K562 (cell line): ENCODE results near the gene SIGLEC1.
A peak's percentile ranks its signal among the peaks of the same experiment; 100 is the strongest.

Source experiments
- ADNP ChIP-seq: fragments of 200-800 bp; sonication (Bioruptor generic); IDR thresholded peaks from 2 replicates; pipeline ENCODE4 v1.6.1; 2016; ENCODE audit warnings: missing genetic modification characterization, missing compliant biosample characterization
- AFF1 ChIP-seq, 2 experiments: fragments of 450-650 bp; IDR thresholded peaks; 2 replicates each; pipeline ENCODE4 v1.6.1; 2018; ENCODE audit warnings: mild to moderate bottlenecking in 2 of 2, low read depth in 1 of 2; ENCODE audit not compliant: partially characterized antibody in 2 of 2
- FOS ChIP-seq: IDR thresholded peaks from 3 replicates; pipeline ENCODE4 v1.6.1; 2011; ENCODE audit not compliant: insufficient read length; ENCODE audit errors: extremely low read depth
- GABPB1 ChIP-seq: sonication (generic); formaldehyde crosslinking; IDR thresholded peaks from 2 replicates; pipeline ENCODE4 v1.8.0; 2022; ENCODE audit warnings: mild to moderate bottlenecking, missing genetic modification reagents
- HLTF ChIP-seq: fragments of 450-650 bp; IDR thresholded peaks from 2 replicates; pipeline ENCODE4 v1.6.1; 2016
- KAT7 ChIP-seq: sonication (generic); formaldehyde crosslinking; IDR thresholded peaks from 2 replicates; pipeline ENCODE4 v1.8.0; 2022; ENCODE audit warnings: missing genetic modification reagents, mild to moderate bottlenecking, borderline replicate concordance
- PHF8 ChIP-seq: fragments of 200-600 bp; sonication (generic); IDR thresholded peaks from 2 replicates; pipeline ENCODE4 v1.6.1; 2012; ENCODE audit warnings: mixed run types, mild to moderate bottlenecking, inconsistent platforms, low read length, moderate library complexity, borderline replicate concordance
- POLR2AphosphoS2 ChIP-seq: IDR thresholded peaks from 2 replicates; pipeline ENCODE4 v1.6.1; 2012; ENCODE audit warnings: low read length, improper control_type of control experiment
- POLR2AphosphoS5 ChIP-seq: IDR thresholded peaks from 2 replicates; pipeline ENCODE4 v1.6.1; 2011; ENCODE audit warnings: mild to moderate bottlenecking, low read depth, low read length, moderate library complexity; ENCODE audit not compliant: control insufficient read depth, insufficient read depth
- PREB ChIP-seq: sonication (generic); formaldehyde crosslinking; IDR thresholded peaks from 2 replicates; pipeline ENCODE4 v1.8.1; 2023; ENCODE audit warnings: mild to moderate bottlenecking, missing genetic modification reagents
- PTBP1 ChIP-seq: fragments of 200-400 bp; formaldehyde crosslinking; IDR thresholded peaks from 2 replicates; pipeline ENCODE4 v1.6.1; 2017; ENCODE audit warnings: low read depth, low read length
- TAF1 ChIP-seq: IDR thresholded peaks from 2 replicates; pipeline ENCODE4 v1.6.1; 2011; ENCODE audit warnings: mild to moderate bottlenecking, low read length, moderate library complexity; ENCODE audit not compliant: insufficient read depth, control insufficient read depth, severe bottlenecking; ENCODE audit errors: extremely low read depth
- TF ChIP-seq, protein P1 (sequence below), 3 experiments: IDR thresholded peaks in 2 of 3; conservative IDR thresholded peaks in 1 of 3; 2 replicates each; pipeline ENCODE4 v1.5.1; 2011 to 2012; ENCODE audit warnings: low read length in 3 of 3, mild to moderate bottlenecking in 3 of 3, control low read depth in 2 of 3, improper control_type of control experiment in 1 of 3, inconsistent platforms in 1 of 3, low read depth in 1 of 3, mixed read lengths in 1 of 3, moderate library complexity in 1 of 3; ENCODE audit not compliant: insufficient read depth in 2 of 3
- TF ChIP-seq, protein P2 (sequence below): sonication (generic); formaldehyde crosslinking; IDR thresholded peaks from 2 replicates; pipeline ENCODE4 v1.8.1; 2023; ENCODE audit warnings: mild to moderate bottlenecking, missing genetic modification reagents

DNA sequence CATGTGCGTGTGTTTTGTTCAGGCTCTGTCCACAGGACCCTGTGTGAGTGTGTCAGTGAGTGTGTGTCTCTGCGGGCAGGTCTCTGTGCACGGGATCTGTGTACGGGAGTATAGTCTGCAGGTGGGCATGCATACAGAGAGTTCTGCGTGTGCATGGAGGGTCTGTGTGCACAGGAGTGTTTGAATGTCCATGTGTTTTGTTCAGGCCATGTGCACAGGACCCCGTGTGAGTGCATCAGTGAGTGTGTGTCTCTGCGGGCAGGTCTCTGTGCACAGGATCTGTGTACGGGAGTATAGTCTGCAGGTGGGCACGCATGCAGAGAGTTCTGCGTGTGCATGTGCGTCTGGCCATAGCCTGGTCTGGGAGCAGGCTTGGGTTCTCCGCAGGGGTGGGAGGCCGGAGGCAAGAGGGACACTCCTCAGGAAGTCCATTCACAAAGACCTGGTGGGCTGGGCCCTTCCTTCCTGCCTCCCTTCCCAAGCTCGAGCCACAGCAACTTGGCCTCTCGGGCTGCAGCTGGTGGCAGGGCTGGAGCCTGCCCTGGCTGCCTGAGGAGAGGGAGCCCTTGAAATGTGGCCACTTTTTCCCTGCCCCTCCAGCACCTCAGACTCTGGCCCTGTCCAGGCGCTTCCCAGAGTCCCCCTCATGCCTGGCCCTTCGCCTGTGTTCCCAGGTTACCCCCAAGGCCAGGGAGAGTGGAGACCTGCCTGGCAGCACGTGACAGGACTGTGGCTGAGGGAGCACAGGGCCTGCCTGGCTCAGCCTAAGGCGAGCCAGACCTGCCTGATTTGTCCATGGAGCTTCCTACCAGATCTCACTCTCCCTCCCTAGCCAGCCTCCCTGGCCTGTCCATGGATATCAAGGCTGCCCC, 26.9 kb upstream of the SIGLEC1 start:
- TF ChIP-seq POLR2AphosphoS5 (no peak), ADNP (tag) (no peak), HLTF (no peak), PHF8 (no peak), TAF1 (no peak), FOS (no peak), POLR2AphosphoS2 (no peak), GABPB1 (CRISPR knock-in tag) (no peak), PREB (CRISPR knock-in tag) (no peak), AFF1 (IDR thresholded peaks at IDR 0.05; ENCODE audit: low read depth in 1 of 2, partially characterized antibody in 2 of 2) (no peak), PTBP1 (no peak), KAT7 (0 out of 2 replicates have a peak, but pooled peaks have one; percentile 19)
- TF ChIP-seq, protein P1, sequence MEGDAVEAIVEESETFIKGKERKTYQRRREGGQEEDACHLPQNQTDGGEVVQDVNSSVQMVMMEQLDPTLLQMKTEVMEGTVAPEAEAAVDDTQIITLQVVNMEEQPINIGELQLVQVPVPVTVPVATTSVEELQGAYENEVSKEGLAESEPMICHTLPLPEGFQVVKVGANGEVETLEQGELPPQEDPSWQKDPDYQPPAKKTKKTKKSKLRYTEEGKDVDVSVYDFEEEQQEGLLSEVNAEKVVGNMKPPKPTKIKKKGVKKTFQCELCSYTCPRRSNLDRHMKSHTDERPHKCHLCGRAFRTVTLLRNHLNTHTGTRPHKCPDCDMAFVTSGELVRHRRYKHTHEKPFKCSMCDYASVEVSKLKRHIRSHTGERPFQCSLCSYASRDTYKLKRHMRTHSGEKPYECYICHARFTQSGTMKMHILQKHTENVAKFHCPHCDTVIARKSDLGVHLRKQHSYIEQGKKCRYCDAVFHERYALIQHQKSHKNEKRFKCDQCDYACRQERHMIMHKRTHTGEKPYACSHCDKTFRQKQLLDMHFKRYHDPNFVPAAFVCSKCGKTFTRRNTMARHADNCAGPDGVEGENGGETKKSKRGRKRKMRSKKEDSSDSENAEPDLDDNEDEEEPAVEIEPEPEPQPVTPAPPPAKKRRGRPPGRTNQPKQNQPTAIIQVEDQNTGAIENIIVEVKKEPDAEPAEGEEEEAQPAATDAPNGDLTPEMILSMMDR (IDR thresholded peaks at IDR 0.05 in 2 of 3, conservative IDR thresholded peaks at IDR 0.05 in 1 of 3; ENCODE audit: insufficient read depth in 2 of 3, low read depth in 1 of 3, low read length in 3 of 3): no peak
- TF ChIP-seq, protein P2, sequence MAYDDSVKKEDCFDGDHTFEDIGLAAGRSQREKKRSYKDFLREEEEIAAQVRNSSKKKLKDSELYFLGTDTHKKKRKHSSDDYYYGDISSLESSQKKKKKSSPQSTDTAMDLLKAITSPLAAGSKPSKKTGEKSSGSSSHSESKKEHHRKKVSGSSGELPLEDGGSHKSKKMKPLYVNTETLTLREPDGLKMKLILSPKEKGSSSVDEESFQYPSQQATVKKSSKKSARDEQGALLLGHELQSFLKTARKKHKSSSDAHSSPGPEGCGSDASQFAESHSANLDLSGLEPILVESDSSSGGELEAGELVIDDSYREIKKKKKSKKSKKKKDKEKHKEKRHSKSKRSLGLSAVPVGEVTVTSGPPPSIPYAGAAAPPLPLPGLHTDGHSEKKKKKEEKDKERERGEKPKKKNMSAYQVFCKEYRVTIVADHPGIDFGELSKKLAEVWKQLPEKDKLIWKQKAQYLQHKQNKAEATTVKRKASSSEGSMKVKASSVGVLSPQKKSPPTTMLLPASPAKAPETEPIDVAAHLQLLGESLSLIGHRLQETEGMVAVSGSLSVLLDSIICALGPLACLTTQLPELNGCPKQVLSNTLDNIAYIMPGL (CRISPR knock-in tag): no peak
